Measurements from ENCODE around the gene GHSR. TPM values are rescaled to one million over a fixed set of nuclear protein-coding genes. Genes with fewer than 3 reads are reported as not detected.

GHSR gene
- polyA plus RNA-seq, 1 donor: not detected

DNA sequence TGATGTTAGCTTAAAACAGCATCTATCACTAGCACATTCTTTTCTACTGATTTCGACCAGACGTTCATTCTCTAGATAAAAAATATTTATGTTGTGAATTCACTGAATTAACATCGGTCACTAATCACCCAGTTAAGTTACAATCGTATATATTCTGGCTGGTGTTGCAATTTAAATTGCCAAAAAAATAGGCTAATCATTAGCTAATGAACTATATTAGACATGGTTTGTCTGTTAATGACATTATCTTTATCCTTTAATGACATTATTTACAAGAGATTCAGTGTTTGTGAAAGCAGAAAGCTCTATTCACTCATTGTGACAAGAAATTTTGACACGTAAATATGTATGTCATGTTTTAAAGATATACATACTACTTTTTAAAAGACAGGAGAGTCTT lies 6.7 kb downstream of the GHSR start:
- no peak overlapping the region for H3K4me3 ChIP-seq (ENCODE audit: low read length)
- H3K27me3 ChIP-seq (ENCODE audit: control insufficient read depth, insufficient read depth, low read length): peaks cover 19% of the 10 kb centered on the region
- H3K27ac ChIP-seq (ENCODE audit: low read length): no peak overlapping the region
- no peak for DNase-seq
- no CpG with 5 or more reads among the region's 5 CpGs for whole genome bisulfite sequencing (ENCODE audit: insufficient coverage, low lambda C conversion rate)
- H3K36me3 ChIP-seq (ENCODE audit: control insufficient read depth, insufficient read depth, low read length): no peaks in the 10 kb centered on the region
- no peaks in the 10 kb centered on the region for H3K9me3 ChIP-seq (ENCODE audit: control insufficient read depth, low read depth, low read length)
- no peaks in the 10 kb centered on the region for H3K4me1 ChIP-seq (ENCODE audit: control insufficient read depth, insufficient read depth, low read length)

DNA sequence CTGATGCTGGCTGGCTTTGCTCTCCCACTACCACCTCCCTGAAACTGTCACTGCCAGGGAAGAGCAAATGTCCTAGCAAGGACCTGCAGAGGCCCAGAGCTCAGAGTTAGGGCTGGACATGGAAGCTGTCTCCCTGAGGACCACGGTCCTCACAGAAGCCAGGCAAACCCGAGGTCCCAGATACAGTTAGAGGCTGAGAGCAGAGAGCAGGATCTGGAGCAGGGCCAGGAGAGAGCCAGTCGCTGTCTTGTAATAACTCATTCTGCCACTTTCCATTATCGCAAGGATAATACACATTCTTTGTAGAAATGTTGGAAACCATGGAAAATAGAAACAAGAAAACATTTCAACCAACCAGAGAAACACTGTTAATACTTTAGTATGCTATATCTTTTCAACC lies 10.1 kb downstream of the GHSR start:
- Histone ChIP-seq H3K9me3 (ENCODE audit: control insufficient read depth, low read depth, low read length) (no peaks in the 10 kb centered on the region), H3K4me3 (ENCODE audit: low read length) (no peak overlapping the region), H3K4me1 (ENCODE audit: control insufficient read depth, insufficient read depth, low read length) (no peaks in the 10 kb centered on the region), H3K27ac (ENCODE audit: low read length) (no peak overlapping the region), H3K27me3 (ENCODE audit: control insufficient read depth, insufficient read depth, low read length) (peaks cover 3% of the 10 kb centered on the region), H3K36me3 (ENCODE audit: control insufficient read depth, insufficient read depth, low read length) (no peaks in the 10 kb centered on the region)
- DNase-seq: no peak
- WGBS (ENCODE audit: insufficient coverage, low lambda C conversion rate): 80% methylated on average over 1 of the region's 4 CpGs

DNA sequence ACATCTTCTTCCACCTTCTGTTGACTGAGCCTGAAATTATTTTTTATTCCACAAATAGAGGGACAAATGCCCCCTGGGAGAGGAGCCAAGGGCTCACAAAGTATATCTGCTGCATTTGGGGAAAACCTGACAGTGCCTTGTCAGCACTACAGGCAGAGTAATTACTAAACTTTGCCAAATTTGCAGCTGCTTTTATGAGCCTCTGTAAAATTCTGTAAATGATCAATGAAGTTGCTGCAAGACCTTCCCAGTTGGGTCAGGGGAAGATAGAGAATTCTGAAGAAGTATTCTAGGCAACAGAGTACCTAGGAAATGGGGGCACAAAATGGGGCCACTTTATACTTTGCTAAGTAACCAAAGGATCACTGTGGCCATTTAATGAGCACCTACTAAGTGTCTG lies 10.5 kb downstream of the GHSR start:
- Histone ChIP-seq H3K4me3 (ENCODE audit: low read length) (no peak overlapping the region), H3K36me3 (ENCODE audit: control insufficient read depth, insufficient read depth, low read length) (no peaks in the 10 kb centered on the region)

DNA sequence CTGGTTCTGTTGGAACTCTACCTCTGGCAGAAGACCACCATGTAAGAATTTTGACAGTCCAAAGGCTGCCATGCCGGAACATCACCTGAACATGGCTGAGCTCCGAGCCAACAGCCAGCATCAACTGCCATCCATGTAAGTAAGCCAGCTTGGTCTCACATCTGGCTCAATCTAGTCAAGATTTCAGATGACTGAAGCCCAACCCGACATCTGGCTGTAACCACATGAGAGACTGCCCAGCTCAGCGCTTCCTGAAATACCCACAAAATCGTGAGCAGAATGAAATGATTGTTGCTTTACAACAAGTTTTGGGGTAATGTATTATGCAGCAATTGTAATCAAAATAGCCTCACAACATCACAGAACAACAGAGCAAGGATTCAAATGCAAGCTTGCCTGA lies 32.9 kb downstream of the GHSR start:
- Histone ChIP-seq H3K4me1 (ENCODE audit: control insufficient read depth, insufficient read depth, low read length) (no peaks in the 10 kb centered on the region), H3K27ac (ENCODE audit: low read length) (no peak overlapping the region), H3K27me3 (ENCODE audit: control insufficient read depth, insufficient read depth, low read length) (no peaks in the 10 kb centered on the region), H3K36me3 (ENCODE audit: control insufficient read depth, insufficient read depth, low read length) (no peaks in the 10 kb centered on the region), H3K9me3 (ENCODE audit: control insufficient read depth, low read depth, low read length) (no peaks in the 10 kb centered on the region), H3K4me3 (ENCODE audit: low read length) (no peak overlapping the region)
- no CpG with 5 or more reads among the region's 5 CpGs for WGBS (ENCODE audit: insufficient coverage, low lambda C conversion rate)
- no peak for DNase-seq

More for the DNA sequence above, 10.5 kb downstream of the GHSR start:
- H3K9me3 ChIP-seq (ENCODE audit: control insufficient read depth, low read depth, low read length): no peaks in the 10 kb centered on the region
- H3K27me3 ChIP-seq (ENCODE audit: control insufficient read depth, insufficient read depth, low read length): peaks cover 3% of the 10 kb centered on the region
- no peak for DNase-seq
- no peak overlapping the region for H3K27ac ChIP-seq (ENCODE audit: low read length)
- no peaks in the 10 kb centered on the region for H3K4me1 ChIP-seq (ENCODE audit: control insufficient read depth, insufficient read depth, low read length)

DNA sequence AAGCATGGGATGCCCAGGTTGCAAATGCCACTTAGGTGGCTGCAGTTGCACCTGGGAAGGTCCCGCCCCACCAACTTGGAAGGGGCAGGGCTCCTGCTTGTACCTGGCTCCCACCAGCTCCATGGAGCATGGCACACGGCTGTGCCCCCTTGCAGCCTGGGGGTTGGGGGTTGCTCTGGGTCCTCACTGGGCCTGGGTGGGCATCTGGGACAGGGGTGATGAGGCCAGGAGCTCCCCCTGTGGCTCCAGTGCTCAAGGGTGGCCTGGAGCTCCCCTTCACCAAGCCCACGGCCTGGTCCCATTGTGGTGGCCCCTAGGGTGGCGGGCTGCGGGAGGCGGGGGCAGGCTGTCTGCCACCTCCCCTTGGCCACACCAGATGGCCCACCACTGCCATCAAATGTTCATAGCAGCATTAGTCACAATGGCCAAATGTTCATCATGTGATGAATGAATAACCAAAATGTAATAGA lies 36.7 kb downstream of the GHSR start:
- Histone ChIP-seq H3K4me3 (ENCODE audit: low read length) (no peak overlapping the region), H3K4me1 (ENCODE audit: control insufficient read depth, insufficient read depth, low read length) (no peaks in the 10 kb centered on the region), H3K36me3 (ENCODE audit: control insufficient read depth, insufficient read depth, low read length) (no peaks in the 10 kb centered on the region), H3K9me3 (ENCODE audit: control insufficient read depth, low read depth, low read length) (no peaks in the 10 kb centered on the region), H3K27ac (ENCODE audit: low read length) (no peak overlapping the region), H3K27me3 (ENCODE audit: control insufficient read depth, insufficient read depth, low read length) (no peaks in the 10 kb centered on the region)
- WGBS (ENCODE audit: insufficient coverage, low lambda C conversion rate): no CpG with 5 or more reads among the region's 6 CpGs
- no peak for DNase-seq

DNA sequence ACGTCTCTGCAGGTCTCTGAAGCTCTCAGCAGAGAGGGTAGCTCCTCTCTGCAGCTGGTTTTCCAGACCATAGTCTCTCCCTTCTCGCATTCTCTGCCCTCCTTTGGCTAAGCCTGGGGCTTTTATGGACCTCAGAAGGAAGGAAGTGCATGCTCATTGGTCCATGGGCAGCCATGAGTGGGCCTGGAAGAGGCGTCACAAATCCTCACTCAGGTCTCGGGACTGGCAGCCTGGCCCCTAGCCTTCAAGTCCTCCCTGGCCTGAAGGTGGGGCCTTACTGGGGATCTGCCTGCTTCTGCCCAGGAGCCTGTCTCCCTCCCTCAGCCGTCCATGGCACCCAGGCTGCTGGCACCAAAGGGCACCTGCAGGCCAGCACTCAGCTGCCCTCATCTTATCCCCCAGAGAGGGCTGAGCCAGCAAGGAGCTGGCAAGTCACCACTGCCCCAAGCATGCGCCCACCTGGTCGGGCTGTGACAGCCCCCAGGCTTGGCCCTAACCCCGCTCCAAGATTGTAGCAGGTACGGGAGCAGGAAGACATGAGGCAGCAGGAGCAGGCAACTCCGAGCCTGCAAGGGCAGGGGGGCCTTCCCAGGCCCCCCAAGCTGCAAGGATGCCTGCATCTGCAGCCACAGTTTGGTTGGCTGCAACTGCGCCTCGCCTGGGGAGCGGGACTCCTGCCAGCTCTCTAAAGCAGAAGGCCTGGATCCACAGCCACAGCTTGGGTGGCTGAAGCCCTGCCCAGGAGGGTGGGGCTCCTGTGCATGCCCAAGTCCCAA lies 37.4 kb downstream of the GHSR start:
- WGBS (ENCODE audit: insufficient coverage, low lambda C conversion rate): no CpG with 5 or more reads among the region's 13 CpGs
- Histone ChIP-seq H3K4me3 (ENCODE audit: low read length) (no peak overlapping the region), H3K36me3 (ENCODE audit: control insufficient read depth, insufficient read depth, low read length) (no peaks in the 10 kb centered on the region), H3K4me1 (ENCODE audit: control insufficient read depth, insufficient read depth, low read length) (no peaks in the 10 kb centered on the region), H3K27ac (ENCODE audit: low read length) (no peak overlapping the region), H3K9me3 (ENCODE audit: control insufficient read depth, low read depth, low read length) (no peaks in the 10 kb centered on the region), H3K27me3 (ENCODE audit: control insufficient read depth, insufficient read depth, low read length) (no peaks in the 10 kb centered on the region)
- DNase-seq: no peak

DNA sequence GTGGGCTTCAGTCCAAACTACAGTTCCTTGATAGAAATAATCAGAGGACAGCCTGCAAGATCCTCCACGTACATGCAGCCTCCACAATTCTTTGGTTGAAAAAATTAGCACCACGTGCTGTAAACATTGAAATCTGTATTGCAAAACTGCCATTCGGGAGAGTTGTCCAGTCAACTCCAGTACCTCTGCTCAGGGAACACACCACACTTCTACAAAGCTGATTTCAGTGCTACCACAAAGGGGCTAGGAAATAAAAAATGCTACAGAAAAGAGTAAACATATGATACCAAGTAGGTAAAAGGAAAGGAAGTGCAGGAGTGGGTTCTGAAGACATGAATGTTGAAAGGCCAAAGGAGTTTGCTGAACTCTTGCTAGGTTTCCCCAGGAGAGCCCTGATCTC lies 40.4 kb downstream of the GHSR start:
- no peak for DNase-seq
- no peaks in the 10 kb centered on the region for H3K36me3 ChIP-seq (ENCODE audit: control insufficient read depth, insufficient read depth, low read length)

DNA sequence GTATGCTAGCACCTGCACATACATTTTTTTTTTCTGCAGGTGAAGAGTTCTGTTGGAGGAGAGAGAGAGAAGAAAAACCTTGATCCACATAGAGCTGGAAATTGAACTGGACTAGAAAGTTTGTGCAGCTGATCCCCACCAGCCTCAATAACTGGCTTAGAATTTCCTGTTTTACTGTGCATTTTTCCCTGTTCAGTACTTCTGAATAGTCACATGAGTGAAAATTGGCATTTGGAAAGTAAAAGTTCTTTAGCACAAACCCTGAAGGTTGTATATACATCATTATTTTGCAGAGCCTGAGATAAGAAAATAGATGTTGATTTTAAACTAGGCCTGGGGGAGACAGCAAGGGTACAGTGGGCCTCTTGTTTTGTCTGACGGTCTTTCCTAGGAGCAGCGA lies 42.3 kb downstream of the GHSR start:
- no peak overlapping the region for H3K27ac ChIP-seq (ENCODE audit: low read length)
- no CpG with 5 or more reads among the region's 2 CpGs for WGBS (ENCODE audit: insufficient coverage, low lambda C conversion rate)

More for the DNA sequence above, 40.4 kb downstream of the GHSR start:
- no CpG with 5 or more reads among the region's 3 CpGs for WGBS (ENCODE audit: insufficient coverage, low lambda C conversion rate)
- Histone ChIP-seq H3K27ac (ENCODE audit: low read length) (no peak overlapping the region), H3K9me3 (ENCODE audit: control insufficient read depth, low read depth, low read length) (no peaks in the 10 kb centered on the region), H3K4me3 (ENCODE audit: low read length) (no peak overlapping the region), H3K27me3 (ENCODE audit: control insufficient read depth, insufficient read depth, low read length) (no peaks in the 10 kb centered on the region), H3K4me1 (ENCODE audit: control insufficient read depth, insufficient read depth, low read length) (no peaks in the 10 kb centered on the region)

DNA sequence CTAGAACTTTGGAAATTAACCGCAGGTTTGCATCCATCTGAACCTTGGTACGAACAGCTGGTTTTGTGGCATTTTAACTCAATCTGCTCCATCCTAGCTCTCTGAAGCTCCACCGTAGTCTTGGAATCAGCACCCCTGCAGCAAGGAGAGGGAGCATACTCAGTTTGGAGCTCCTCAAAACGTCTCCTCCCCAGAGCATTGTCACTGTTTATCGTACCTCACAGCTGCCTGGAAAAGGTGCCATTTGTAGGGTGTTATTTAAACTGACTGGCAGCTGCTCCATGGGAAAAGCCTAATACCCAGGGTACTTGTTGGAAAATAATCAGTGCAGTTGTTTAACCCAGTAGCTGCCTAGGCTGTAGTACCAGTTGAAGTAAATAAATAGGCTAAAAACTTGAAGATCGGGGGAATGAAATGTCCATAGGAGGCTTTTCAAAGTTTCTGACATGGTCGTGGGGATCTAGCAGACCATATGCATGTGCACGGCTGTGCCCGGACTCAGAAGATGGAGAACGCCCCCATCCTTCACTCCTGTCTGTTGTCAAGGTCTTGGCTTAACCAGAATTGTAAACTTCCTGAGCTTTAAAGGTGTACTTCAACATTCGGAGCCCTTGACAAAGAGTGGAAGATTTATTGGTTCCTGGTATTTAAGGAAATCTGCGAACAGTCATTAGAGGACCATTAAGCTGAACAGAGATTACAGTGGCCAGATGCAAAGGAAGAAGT lies 43.9 kb downstream of the GHSR start:
- Histone ChIP-seq H3K4me1 (ENCODE audit: control insufficient read depth, insufficient read depth, low read length) (no peaks in the 10 kb centered on the region), H3K27ac (ENCODE audit: low read length) (no peak overlapping the region), H3K27me3 (ENCODE audit: control insufficient read depth, insufficient read depth, low read length) (no peaks in the 10 kb centered on the region), H3K9me3 (ENCODE audit: control insufficient read depth, low read depth, low read length) (no peaks in the 10 kb centered on the region), H3K4me3 (ENCODE audit: low read length) (no peak overlapping the region), H3K36me3 (ENCODE audit: control insufficient read depth, insufficient read depth, low read length) (peaks cover 2% of the 10 kb centered on the region)
- 76% methylated on average over 2 of the region's 12 CpGs for WGBS (ENCODE audit: insufficient coverage, low lambda C conversion rate)
- no peak for DNase-seq

More for the DNA sequence above, 42.3 kb downstream of the GHSR start:
- H3K27me3 ChIP-seq (ENCODE audit: control insufficient read depth, insufficient read depth, low read length): no peaks in the 10 kb centered on the region
- H3K9me3 ChIP-seq (ENCODE audit: control insufficient read depth, low read depth, low read length): no peaks in the 10 kb centered on the region
- no peak for DNase-seq
- no peaks in the 10 kb centered on the region for H3K36me3 ChIP-seq (ENCODE audit: control insufficient read depth, insufficient read depth, low read length)
- H3K4me3 ChIP-seq (ENCODE audit: low read length): no peak overlapping the region
- no peaks in the 10 kb centered on the region for H3K4me1 ChIP-seq (ENCODE audit: control insufficient read depth, insufficient read depth, low read length)

DNA sequence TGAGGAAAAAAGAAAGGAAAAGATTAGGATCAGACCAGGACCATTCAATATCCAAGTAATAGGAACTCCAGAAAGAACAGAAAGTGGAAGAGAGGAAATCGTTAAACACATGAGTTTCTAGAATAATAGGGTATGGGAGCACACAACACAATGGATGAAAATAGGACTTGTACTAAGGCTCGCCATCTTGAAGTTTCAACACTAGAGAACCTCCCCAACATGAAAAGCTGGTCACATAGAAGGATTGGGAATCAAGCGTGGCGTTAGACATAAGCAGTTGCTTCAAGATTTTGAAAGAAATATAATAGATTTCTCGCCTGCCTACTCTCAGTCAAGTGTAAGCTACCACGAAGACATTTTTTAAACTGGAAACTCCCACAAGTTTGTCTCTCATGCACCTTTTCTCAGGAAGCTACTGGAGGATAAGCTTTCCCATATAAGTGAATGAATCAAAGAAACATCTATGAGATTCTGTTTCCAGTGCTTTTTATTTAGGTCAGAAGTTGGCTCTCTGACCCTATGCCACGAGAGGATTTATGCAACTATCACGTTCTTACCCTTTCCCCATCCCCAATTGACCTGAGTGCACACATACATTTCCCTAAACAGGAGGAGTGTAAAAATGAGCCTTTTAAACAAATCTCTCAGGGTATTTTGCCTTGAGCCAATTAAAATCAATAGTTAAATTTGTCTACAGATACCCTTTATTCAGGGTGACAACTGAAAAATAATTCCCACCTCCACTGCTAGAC lies 45.2 kb downstream of the GHSR start:
- Histone ChIP-seq H3K27me3 (ENCODE audit: control insufficient read depth, insufficient read depth, low read length) (no peaks in the 10 kb centered on the region), H3K36me3 (ENCODE audit: control insufficient read depth, insufficient read depth, low read length) (peaks cover 6% of the 10 kb centered on the region), H3K27ac (ENCODE audit: low read length) (no peak overlapping the region), H3K4me3 (ENCODE audit: low read length) (no peak overlapping the region), H3K4me1 (ENCODE audit: control insufficient read depth, insufficient read depth, low read length) (no peaks in the 10 kb centered on the region), H3K9me3 (ENCODE audit: control insufficient read depth, low read depth, low read length) (no peaks in the 10 kb centered on the region)
- DNase-seq: no peak
- 93% methylated on average over 3 of the region's 8 CpGs for WGBS (ENCODE audit: insufficient coverage, low lambda C conversion rate)
